GM13976 (cell line): Measurements from ENCODE around the gene PLPPR3.
"Not testable (repeated sequence)": the region's sequence is repeated elsewhere in the genome, so short reads cannot be mapped to it uniquely, and the experiment has no call there.

Experiments
- DNase-seq: peaks from one replicate; pipeline ENCODE4 v3.0.0; 2012; ENCODE audit warnings: low spot score
- CTCF ChIP-seq: IDR thresholded peaks from 2 replicates; pipeline ENCODE4 v1.5.1; 2012; ENCODE audit warnings: borderline replicate concordance, mild to moderate bottlenecking; ENCODE audit not compliant: insufficient read depth; ENCODE audit errors: extremely low read depth, missing control alignments, control extremely low read depth
- in situ Hi-C: fragments of 300-500 bp; cut with MboI; formaldehyde crosslinking; loops from one replicate; pipeline ENCODE4 v1.12.0; 2022; ENCODE audit warnings: low sequenced_read_pairs, mixed read lengths, inconsistent platforms; ENCODE audit not compliant: unreplicated experiment

PLPPR3 gene

DNA sequence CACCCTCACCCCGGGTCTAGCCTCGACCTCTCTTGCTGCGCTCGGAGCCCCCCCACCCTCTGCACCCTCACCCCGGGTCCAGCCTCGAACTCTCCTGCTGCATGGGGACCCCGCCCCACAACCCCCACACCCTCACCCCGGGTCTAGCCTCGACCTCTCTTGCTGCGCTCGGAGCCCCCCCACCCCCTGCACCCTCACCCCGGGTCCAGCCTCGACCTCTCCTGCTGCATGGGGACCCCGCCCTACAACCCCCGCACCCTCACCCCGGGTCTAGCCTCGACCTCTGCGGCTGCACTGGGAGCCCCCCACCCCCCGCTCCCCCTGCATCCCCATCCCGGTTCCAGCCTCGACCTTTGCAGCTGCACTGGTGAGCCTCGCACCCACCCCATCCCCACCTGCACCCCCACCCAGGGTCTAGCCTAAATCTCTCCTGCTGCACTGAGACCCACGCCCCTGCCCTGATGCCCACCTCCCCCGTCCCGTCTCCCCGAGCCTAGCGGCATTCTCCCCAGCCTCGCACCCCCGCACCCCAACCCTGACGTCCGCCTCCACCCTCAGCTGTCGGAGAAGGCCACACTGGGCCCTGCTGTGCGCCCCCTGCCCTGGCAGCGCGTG lies 39.5 kb upstream of the PLPPR3 start:
- DNase-seq, result no peak
- in situ Hi-C loops, result loop anchor here (10.0 kb wide), 1 partner anchor 54 kb away; the partner anchor contains the start of genes KISS1R and R3HDM4
- TF ChIP-seq CTCF, result no peak

GRCh38 chr19:858868-859843 lies 37.4 kb upstream of the PLPPR3 start, which contains the start of gene CFD:
CFD (plus strand) TSS chr19:859664; CDS start chr19:859690, 26 bp downstream.
- TF ChIP-seq CTCF, result no peak
- in situ Hi-C loops, result no loop called here
- DNase-seq, result no peak

- in situ Hi-C loops, result no loop called here
- no peak for TF ChIP-seq CTCF
- DNase-seq, result no peak
These were observed 36.5 kb upstream of the PLPPR3 start for GRCh38 chr19:858284-858683.

GRCh38 chr19:855566-856120 lies 33.9 kb upstream of the PLPPR3 start:
- no peak for DNase-seq
- no peak for TF ChIP-seq CTCF
- in situ Hi-C loops, result no loop called here

DNA sequence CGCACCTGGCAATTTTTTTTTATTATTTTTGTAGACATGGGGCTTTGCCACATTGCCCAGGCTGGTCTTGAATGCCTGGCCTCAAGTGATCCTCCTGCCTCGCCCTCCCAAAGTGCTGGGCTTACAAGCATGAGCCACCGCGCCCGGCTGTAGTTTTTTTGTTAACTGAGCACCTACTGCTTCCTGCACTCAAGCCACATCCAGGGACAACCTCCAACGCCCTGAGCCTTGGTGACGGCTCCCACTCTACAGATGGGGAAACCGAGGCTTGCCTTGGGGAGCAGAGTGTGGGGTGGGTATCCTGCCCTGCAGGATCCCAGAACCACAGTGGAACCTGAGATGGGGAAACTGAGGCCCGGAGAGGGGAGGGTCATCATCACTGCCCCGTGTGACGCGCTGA lies 33.4 kb upstream of the PLPPR3 start:
- no peak for DNase-seq
- TF ChIP-seq CTCF, result no peak
- in situ Hi-C loops, result no loop called here

DNA sequence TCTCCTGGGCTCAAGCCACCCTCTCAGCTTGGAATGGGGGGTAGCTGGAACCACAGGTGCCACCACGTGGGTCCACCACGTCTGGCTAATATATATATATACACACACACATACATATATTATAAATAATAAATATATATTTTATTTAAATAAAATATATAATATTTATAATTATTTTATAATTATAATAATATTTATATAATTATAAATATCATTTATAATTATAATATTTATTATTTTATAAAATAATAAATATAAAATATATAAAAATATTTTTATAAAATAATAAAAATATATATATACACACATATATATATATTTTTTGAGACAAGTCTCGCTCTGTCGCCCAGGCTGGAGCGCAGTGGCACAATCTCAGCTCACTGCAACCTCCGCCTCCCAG lies 32.8 kb upstream of the PLPPR3 start:
- DNase-seq, result no peak
- in situ Hi-C loops, result no loop called here
- no peak for TF ChIP-seq CTCF

DNA sequence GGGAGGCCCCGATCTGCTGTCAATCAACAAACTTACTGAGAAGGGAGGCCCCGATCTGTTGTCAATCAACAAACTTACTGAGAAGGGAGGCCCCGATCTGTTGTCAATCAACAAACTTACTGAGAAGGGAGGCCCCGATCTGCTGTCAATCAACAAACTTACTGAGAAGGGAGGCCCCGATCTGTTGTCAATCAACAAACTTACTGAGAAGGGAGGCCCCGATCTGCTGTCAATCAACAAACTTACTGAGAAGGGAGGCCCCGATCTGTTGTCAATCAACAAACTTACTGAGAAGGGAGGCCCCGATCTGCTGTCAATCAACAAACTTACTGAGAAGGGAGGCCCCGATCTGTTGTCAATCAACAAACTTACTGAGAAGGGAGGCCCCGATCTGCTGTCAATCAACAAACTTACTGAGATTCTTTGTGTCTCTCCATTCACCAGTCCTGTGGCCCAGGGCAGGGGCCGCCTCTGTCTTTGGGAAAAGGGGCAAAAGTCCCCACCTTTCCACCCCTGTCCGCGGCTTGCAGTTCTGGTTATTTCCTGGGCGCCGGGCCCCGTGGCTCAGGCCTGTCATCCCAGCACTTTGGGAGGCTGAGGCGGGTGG lies 32.0 kb upstream of the PLPPR3 start:
- DNase-seq, in situ Hi-C loops: not testable (repeated sequence)
